Measurements from ENCODE around the gene TCP11L2.

DNA sequence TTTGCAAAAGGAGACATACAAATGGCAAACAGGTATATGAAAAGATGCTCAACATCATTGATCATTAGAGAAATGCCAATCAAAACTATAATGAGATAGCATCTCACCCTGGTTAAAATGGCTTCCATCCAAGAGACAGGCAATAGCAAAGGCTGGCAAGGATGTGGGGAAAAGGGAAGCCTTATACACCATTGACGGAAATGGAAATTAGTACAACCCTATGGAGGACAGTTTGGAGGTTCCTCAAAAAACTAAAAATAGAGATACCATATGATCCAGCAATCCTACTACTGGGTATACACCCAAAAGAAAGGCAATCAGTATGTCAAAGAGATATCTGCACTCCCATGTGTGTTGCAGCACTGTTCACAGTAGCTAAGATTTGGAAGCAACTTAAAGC, 37.4 kb upstream of the TCP11L2 start:
- TF ChIP-seq ATF3 (IDR thresholded peaks at IDR 0.05) (no peak), ATF3 (CRISPR knock-in tag; conservative IDR thresholded peaks at IDR 0.05) (no peak), MYNN (IDR thresholded peaks at IDR 0.05) (no peak), MYNN (CRISPR knock-in tag; IDR thresholded peaks at IDR 0.05) (no peak), SMARCC2 (IDR thresholded peaks at IDR 0.05; ENCODE audit: low read depth) (no peak), STAT6 (CRISPR knock-in tag; IDR thresholded peaks at IDR 0.05) (no peak), EP300 (IDR thresholded peaks at IDR 0.05; ENCODE audit: low read length) (no peak), GATA2 (CRISPR knock-in tag; IDR thresholded peaks at IDR 0.05) (no peak), POLR2AphosphoS5 (IDR thresholded peaks at IDR 0.05; ENCODE audit: control insufficient read depth, insufficient read depth, low read depth, low read length) (no peak), EZH2 (IDR thresholded peaks at IDR 0.05; ENCODE audit: borderline replicate concordance, low read depth, low read length) (no peak), CHCHD3 (CRISPR knock-in tag; IDR thresholded peaks at IDR 0.05) (no peak), KLF13 (tag; IDR thresholded peaks at IDR 0.05; ENCODE audit: borderline replicate concordance, low read depth) (no peak), FOXK2 (conservative IDR thresholded peaks at IDR 0.05 in 1 of 2, IDR thresholded peaks at IDR 0.05 in 1 of 2; ENCODE audit: low read depth in 2 of 2) (no peak), GABPA (tag; conservative IDR thresholded peaks at IDR 0.05; ENCODE audit: low read depth) (no peak)
- TF ChIP-seq, protein P1, sequence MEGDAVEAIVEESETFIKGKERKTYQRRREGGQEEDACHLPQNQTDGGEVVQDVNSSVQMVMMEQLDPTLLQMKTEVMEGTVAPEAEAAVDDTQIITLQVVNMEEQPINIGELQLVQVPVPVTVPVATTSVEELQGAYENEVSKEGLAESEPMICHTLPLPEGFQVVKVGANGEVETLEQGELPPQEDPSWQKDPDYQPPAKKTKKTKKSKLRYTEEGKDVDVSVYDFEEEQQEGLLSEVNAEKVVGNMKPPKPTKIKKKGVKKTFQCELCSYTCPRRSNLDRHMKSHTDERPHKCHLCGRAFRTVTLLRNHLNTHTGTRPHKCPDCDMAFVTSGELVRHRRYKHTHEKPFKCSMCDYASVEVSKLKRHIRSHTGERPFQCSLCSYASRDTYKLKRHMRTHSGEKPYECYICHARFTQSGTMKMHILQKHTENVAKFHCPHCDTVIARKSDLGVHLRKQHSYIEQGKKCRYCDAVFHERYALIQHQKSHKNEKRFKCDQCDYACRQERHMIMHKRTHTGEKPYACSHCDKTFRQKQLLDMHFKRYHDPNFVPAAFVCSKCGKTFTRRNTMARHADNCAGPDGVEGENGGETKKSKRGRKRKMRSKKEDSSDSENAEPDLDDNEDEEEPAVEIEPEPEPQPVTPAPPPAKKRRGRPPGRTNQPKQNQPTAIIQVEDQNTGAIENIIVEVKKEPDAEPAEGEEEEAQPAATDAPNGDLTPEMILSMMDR (IDR thresholded peaks at IDR 0.05 in 2 of 3, conservative IDR thresholded peaks at IDR 0.05 in 1 of 3; ENCODE audit: insufficient read depth in 2 of 3, low read depth in 1 of 3, low read length in 3 of 3): no peak
